GM04503 (cell line): Measurements from ENCODE around the gene RNF175.

ENCODE experiments used
- DNase-seq: peaks from one replicate; pipeline ENCODE4 v3.0.0-alpha.2; 2012; ENCODE audit warnings: low read depth

RNF175 gene

DNA sequence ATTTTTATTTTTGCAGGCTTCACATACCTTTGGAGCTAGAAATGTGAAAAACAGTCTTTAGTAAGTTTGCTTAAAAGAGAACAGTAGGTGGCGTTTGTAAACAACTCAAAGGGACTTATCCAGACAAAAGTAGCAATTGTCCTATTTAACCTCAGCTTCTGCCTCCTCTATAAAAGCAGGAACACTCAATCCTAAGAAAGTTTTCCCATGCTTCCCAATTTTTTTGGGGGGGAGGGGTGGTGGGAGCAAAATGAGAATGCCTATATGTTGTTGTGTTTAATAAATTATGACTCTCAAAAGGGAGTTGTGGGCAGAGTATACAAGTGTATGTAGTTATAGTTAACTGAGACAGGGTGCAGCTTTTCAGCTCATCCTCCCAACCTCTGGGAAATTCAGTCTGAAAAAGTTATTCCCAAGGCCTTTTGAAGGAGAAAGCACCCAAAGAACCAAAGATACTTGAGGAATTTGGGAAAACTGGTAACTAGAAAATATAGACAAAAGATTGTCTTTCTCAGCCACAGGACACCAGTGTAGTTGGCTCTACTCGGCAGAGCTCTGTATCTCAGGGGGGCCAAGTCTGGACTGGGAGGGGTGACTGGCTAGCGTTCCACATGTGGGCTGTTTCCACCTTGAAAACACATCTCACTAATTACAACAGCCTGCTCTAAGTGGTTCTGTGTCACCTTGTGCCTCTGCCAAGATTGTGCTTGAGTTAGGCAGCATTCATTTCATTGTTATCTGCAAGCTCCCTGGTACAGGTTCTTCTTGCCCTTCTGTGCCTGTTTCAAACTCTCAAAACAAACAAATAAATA, 26.3 kb upstream of the RNF175 start:
- no peak for DNase-seq

DNA sequence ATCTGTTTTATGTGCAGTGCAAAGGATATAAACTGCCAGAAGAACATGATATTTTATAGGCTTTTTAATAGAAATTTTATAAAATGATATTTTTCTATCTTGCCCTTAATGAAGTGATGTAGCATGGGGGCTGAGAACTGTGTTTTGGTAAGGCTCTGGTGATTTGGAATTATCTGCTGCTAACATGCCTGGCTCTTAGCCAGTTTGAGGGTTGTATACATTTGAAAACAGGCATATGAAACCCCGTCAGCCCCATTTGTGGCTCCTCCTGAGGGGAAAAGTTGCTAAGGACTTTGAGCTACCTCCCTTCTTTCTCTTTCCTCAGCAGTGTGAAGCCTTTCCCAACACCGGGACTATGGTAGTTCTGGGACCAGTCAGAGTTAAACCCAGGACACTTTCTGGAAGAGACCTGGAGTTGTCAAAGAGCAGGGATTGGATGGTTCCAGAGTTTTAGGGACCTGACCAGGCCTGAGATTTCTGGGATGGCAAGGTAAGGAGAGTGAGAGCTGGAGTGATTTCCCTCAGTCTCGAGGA, 24.4 kb upstream of the RNF175 start:
- DNase-seq, result no peak

DNA sequence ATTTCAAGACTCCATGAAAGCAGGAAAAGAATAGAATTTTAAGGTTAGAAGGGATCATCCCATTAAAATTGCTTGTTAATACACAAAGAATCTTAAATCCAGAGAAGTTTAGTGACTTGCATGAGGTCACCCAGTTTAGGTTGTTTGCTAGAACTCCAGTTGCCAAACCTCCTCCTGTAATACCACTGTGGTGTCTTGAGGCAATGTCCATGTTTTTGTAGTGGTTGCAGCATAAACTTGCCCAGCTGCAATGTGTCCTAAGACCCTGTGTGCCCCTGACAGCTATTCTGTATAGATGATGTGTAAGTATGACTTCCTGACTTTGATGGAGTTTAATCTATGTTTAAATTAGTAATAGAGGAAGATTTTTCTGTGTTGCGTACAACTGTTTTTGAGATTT, 22.8 kb upstream of the RNF175 start:
- DNase-seq, result no peak

DNA sequence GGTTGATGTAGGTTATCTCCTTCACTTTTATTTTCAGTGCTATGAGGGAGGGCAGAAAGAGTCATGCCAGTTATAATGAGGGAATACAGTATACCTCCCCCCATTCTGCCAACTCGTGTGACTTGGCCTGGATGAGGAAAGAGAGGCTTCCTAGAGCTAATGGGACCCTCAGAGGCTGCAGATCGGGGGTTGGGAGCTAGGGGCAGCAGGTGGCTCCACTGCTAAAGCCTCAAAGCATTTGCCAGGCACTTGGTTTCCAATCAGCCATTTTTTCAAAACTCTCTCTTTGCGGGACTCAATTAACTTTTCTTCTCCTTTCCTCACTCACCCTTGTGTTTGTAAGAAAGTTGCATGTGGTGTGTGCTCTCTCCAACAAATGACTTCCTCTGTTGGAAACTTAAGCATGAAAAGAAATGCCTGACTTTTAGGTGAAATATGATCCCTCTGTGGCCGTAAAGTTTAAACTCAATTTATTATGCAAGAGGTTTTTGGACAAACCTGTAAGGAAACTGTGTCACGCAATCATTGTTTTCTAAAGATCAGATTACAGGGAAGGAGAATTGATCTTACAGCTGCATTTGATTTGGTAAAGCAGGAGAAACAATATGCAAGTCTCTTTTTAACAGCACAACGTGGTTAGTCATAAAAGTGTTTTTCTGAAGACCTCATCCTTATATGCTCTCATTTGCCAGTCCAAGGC, 22.0 kb upstream of the RNF175 start:
- DNase-seq, result peak; percentile 44

DNA sequence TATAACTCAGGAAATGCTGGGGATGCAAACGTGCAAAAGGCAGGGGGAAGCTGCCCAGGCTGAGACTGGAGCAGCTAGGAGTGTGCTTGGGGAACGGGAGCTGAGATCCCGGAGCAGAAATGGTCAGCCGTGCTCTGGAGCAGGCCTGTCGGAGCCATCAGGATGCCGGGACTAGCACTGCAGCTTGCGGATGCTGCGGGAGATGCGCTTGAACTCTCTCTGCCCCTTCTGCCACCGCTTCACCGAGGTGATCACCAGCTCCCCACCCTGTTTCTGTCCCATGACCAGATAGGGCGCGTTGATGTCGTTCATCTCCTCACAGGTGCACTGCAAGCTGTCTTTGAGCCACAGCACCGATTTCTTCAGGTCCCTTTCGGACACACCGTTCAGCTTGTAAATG, 21.5 kb upstream of the RNF175 start:
- no peak for DNase-seq

DNA sequence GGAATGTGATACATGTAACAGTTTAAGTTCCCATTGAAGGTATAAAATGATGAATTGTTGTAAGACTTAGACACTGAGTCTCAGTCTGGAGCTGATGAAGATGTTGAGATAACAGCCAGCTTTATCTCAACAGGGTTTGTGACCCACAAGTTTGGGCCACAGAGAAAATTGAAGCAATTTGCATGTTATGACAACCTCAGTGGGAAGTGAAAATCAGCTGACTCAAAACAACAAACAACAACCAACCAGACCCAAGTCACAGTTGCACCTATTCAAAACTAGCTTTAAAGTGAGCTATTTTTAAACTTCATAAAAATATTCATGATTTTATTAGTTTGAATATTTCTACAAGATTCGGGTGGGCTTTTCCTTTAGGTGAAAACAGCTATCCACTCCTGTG, 21.1 kb upstream of the RNF175 start:
- no peak for DNase-seq

DNA sequence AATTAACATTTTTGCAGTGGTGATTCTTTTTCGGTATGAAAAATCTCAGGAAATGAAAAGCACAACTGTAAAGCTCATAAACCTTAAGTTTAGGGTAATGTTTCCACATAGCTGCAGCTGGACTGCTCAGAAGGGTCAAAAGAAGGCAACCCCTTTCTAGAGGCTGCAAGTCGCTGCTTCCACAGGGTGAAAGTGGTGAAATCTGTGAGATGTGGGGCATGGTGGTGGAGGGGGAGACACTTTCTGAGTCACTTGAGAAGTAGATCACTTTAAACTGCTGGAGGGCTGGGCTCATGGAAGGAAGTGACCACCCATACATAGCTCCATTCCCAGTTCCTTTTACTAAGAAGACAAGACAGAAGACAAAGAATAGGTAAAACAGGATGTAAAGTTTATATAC, 20.4 kb upstream of the RNF175 start:
- no peak for DNase-seq

DNA sequence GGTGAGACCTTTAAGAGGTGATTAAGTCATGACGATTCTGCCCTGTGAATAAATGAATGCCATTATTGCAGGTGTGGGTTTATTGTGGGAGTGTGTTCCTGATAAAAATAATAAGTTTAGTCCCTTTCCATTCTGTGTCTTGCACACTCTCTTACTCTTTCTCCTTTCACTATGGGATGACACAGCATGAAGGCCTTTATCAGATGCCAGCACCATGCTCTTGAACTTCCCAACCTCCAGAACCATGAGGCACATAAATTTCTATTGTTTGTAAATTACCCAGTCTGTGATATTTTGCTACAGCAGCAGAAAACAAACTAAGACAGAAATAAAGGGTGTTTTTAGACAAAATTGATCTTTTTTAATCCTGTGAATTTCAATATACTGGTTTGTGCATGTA, 18.6 kb upstream of the RNF175 start:
- no peak for DNase-seq

DNA sequence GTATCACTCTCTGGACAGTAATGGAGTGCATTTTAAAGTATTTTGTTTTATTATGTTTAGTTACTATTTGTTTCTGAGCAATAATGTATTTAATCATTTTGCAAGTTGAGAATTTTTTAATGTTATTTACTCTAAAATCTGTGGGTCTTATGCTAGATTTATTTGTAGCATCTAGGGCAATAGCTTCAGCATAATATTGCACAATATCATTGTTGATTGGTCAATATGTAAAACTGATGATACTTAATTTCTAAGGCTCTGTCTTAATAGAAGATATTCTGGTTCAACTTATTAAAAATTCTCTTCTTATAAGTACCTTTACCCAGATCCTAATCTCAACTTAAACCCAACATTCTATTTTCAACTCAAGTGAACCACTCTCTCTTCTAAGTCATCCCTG, 17.6 kb upstream of the RNF175 start:
- no peak for DNase-seq

DNA sequence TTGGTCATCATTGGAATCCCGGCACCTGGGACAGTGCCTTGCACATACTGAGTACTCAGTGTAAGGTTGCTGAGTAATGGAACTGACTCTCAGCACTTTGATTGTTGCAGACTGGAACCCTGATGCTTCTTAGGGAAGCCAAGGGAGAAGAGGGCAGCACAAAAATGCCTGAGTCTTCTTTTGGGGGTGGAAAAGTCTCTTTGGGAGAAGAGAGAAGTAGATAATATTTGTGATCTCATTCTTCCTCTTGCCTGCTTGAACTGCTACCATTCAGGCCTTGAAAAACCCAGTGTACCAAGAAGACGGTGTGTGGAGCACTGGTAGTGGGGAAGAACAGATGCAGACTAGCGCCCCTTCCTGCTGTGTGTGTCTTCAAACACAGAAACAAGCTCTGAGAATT, 16.8 kb upstream of the RNF175 start:
- DNase-seq, result no peak

DNA sequence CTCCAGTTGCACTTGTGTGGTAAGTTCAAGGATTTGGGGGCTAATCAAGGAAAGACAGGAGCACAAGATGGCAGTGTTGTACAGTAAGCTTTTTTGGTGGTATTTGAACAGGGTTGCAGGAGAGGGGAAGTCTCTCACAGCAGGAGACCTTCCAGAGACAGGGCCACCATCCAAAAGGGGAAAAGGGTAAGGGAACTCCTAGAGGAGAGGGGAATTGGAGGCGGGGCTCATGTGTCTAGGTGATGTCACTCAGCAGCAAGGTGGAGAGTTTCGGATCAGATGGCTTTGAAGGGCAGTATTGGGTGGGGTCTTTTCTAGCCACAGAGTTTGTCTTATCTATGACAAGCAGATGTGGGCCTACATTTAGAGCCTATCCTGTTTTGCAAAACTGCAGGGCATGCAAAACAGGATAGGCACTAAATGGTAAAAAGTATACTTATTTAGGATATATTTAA, 13.4 kb upstream of the RNF175 start:
- no peak for DNase-seq

DNA sequence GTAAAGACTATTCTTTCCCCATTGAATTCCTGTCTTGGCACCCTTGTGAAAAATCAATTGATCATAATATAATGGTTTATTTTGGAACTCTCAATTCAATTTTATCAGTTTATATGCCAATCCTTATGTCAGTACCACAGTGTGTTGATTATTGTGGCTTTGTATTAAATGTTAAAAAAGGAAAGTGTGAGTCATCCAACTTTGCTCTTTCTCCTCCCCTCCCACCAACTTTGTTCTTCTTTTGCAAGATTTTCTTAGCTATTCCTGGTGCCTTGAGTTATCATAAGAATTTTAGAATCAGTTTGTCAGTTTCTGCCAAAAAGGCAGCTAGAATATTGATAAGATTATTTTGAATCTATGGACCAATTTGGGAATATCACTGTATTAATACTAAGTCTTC, 11.2 kb upstream of the RNF175 start:
- DNase-seq, result no peak

DNA sequence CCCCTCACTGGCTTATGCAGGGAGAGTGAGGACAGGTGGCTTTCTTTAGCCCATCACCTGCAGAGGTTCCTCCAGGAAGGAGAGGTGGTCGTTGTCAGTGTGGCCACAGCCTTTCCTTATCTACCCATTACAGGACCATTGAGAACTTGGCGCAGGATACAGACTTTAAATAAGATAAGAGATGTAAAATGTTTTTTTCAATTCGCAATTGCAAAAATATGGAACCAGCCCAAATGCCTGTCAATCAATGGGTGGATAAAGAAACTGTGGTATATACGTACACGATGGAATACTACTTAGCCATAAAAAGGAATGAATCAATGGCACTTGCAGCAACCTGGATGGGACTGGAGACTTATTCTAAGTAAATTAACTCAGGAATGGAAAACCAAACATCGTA, 6.9 kb upstream of the RNF175 start:
- no peak for DNase-seq

DNA sequence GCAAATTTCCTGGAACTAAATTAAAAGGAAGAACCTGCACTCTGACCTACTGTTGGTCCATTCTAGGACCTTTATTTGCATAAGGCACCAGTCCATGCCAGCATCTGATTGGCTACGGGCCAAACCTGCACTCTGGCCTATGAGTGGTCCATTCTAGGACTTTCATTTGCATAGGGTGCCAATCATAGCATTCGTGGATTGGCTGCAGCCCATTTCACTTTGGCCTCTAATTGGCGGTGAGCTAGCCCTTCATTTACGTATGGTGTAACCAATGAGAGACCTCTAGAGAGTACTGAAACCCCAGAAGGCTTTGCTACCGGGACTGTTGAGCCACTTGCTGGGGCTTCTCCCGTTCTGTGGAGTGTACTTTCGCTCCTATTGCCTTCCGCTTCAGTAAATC, 6.1 kb upstream of the RNF175 start:
- no peak for DNase-seq

DNA sequence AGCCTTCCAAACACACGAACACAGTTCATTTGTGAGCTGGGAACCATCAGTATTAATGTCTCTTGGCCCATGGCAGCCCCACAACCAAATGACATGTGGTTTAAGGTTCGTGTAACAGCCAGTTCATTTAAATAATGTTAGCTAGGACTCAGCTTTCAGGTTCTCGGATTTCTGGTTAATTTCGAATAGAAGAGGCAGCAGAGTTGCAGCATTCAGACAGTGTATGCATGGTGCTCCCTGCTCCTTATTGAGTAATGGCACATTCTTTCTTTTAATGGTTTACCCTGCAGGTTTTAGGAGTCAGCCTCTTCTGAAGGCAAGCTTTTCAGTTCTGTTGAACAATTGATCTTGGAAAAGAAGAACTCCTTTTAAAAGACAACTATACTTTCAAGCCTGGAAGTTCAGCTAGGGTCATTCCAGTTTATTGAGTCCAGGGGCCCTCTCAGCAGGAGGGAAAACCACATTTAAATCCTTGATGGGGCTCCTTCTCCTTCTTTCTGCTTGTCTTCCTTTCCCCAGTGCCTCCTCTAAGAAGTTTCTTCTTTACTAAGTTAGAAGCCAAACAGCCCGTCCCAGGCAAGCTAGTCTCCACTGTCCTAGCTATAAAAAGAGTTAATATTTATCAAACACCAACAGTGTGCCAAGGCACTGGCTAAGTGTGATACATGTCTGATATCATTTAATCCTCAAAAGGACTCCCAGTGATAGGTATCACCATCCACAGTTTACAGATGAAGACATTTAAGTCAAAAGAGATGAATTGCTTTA, 5.0 kb upstream of the RNF175 start:
- DNase-seq, result no peak

DNA sequence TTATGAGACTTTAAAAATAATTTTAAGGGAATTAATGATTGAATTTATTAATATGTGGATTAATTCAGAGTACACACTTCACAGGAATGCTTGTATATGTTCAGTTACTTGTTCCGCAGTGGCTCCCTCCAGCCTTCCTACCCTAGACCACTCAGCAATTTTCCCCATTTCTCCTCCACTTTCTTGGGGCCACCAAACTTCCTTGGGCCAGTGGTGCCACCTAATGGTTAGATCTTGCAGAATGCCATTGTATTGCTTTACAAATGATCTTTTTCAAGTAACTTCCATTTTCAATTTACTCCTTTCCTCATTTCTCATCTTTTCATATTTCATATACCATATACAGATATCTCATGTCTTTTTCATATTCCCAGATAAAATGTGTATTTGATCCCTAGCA, 3.6 kb upstream of the RNF175 start:
- no peak for DNase-seq

DNA sequence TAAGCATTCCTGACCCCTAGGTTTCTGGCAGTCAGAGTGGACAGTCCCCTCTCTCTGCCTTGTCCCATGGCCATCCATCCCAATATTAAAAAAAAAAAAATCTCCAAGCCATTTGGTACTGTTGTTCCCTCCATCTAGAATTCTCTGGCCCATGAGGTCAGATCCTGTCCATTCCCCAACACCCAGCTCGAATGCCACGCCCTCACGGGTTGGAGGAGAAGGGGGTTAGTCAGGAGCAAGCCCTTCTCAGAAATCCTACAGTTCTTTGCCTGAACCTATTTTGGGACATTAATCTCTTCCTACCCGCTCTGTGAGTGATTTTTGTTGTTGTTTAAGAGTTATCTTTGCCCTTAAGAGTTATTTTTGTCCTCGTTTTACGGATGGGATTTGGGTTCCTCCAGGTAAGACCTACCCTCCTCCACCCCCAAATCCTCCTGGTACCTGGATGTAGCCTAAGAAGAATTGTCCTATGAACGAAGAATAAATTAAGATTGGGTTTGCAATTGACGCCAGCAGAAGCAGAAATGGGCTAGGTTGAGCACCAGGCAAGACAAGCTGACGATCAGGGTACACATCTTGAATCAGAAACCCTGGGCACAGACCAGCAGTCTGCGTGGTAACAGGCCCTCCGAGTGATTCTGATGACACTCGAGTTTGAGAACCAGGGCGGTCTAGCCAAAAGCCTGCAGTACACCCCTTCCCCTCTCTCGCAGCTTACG, 977 bp downstream of the RNF175 start:
- DNase-seq, result no peak

DNA sequence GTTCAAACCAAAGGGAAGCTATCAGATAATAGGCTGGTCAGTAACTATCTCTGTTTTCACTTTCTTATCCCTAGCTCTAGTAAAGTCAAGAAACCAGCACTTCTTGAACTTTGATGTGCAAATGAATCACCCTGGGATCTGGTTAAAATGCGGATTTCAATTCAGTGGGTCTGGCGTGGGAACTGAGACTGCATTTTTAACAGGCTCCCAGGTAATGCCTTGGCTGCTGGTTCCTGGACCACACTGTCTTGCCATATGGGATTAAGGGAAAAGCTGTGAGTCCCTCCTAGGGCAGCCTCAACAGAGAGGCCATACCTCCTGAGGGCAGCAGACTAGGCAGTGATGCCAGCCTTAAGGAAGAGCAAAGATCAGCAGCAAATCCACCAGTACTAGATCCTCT, 1.7 kb downstream of the RNF175 start:
- DNase-seq, result no peak

DNA sequence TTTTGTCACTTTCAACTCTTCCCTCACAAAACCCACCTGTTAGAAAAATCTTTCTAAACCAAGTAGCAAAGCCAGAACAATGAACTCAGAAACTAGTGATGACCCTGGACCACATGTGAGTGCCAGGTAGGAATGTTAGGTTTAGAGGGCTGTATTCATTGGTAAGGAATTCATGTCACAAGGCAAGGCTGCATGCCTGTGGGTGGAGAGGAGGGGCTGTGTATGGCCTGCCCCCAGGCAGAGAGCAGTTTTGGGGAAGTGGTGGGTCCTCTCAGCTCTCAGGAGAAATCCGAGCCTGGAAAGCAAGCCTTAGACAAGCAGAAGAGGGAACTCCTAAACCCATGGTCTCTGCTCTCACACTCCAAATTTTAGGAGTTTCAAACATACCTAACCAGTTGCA, 2.4 kb downstream of the RNF175 start:
- DNase-seq, result no peak

DNA sequence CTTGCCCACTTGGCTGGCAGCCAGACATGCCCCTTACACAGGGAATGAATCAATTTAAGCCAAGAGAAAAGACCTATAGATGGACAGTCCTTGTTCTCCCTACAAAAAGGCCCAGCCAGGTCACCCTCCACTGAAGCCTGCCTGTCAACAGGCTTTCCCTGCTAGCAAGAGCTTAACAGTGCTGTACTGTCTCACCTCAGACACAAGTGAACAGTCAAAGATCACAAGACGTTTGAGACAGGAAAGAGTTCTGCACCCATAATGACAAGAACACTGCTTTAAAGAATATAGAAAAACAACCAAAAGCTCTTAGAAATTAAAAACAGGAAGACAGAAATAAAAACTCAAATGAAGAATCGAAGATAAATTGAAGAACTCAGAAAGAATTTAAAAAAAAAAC, 4.6 kb downstream of the RNF175 start:
- DNase-seq, result no peak

DNA sequence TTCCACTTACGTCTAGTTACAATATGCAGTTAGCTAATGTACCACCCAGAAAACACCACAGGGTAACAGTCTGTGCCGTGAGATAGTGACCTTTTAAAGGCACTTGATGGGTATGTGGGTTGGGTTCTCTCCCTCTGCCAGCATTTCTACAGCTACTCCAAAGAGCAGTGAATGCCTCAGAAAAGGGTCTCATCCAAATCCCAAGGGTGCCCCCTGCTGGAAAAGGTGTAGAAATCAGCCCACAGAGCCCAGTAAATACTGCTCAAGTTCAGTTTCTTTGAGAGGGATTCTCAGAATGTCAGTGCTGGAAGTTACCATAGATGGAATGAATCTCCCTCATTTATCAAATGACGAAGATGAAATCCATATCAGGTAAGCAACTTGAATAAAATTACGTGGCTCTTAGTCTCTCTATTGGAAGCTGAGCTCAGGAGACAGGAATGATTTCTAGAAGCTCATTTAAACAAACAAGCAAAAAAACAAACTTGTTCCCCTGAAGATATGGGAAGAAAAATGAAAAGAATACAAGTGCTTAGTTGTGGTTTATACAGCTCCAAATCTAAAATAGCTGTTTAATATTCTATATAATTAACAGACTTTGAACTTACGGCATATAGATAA, 9.5 kb downstream of the RNF175 start:
- no peak for DNase-seq

DNA sequence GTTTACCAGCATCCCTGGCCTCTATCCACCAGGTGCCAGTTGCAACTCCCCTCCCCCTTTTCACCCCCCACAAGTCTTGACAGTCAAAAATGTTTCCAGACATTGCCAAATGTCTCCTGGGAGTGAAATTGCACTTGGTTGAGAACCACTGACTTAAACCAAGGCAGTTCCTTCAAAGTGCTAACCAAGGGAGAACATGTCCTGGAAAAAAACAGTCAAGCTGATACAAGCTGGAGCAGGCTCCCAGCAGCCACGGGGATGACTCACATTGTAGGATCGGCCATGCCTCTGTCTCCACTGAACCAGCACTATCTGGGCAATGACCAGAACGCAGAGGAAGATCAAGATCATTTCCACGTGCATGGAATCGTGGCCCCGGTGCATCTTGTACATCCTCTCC, 11.4 kb downstream of the RNF175 start:
- DNase-seq, result peak; percentile 30
